Activated T-helper 9 cell treated with anti-CD3 and anti-CD28 coated beads, Interleukin-2, amount 50 U/mL, for 16 hours (primary cell): ENCODE results near the gene LTC4S.

Experiments used
- DNase-seq: peaks from one replicate; pipeline ENCODE4 v3.0.0-alpha.2; 2020; ENCODE audit warnings: low read depth

Gene LTC4S

DNA sequence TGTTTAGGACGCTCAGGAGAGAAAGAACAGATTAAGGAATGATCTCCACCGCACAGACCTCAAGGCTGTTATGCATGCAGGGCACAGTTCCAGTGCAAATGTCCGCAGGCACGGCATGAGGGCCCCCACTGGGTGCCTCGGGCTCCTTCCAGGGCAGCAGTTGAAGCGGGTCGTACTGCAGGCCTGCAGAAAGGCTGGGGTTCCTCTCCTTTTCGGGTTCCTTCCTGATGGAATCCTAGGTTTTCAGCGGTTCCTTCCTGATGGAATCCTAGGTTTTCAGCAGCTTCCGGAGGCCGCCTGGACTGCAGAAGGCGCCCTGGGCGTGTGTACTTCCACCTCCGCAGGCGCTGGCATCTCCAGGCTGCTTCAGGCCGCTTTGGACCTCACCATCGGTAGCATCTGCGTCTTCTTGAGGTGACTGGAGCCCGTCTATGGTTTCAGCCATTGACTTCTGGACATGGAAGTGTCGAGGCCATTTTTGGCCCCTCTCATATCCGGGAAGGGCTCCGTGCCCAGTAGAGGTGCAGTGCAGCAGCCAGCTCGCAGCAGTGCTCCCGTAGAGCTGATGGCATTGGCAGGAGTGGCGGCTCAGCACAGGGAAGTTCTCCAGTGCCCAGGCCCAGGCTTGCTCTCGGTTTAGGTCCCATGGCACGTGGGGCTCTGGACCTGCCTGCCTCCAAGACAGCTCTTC lies 18.5 kb downstream of the LTC4S start:
- no peak for DNase-seq

DNA sequence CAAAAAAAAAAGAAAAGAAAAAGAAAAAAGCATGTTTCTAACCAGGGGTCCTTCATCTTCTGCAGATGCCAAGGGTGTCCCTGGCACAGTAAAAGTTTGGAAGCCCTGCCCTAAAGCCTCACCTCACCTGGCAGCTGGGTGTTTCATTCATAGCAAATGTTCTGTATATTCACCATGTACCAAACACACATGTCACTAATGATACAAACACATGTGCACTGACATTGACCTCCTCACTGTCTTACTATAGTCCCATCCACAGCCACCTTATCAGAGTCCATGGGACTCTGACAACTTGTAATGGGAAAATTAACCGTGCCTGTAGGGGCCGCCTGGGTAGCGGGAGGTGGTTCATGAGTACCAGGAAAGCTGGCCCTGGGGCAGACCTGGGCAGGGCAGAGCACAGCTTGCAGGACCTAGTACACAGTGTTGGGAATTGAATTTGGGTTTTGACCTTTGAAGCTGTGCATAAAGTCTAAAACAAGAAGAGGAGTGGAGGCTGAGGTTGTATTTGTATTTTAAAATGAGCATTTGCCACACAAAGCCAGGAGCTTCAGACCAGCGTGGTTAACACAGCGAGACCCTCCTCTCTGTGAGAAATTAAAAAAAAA lies 19.3 kb downstream of the LTC4S start:
- DNase-seq: no peak

DNA sequence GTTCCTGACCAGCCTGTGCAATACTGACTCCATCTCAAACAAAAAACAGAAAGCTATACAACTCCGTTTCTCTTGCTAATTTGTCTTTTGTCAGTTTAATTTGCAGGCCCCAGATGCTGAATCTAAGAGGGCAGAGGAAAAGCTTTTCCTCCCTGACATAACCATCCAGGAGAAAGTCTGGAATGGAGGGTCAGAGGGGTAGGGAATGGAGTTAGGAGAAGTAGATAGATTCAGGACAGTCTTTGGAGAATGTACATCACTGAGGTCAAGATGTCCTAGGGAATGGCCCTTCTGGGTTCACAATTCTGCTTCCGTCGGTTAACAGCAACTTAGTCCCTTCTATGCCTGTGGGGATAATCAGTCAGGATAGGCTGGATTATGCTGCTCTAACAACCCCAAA lies 20.3 kb downstream of the LTC4S start:
- DNase-seq: no peak

DNA sequence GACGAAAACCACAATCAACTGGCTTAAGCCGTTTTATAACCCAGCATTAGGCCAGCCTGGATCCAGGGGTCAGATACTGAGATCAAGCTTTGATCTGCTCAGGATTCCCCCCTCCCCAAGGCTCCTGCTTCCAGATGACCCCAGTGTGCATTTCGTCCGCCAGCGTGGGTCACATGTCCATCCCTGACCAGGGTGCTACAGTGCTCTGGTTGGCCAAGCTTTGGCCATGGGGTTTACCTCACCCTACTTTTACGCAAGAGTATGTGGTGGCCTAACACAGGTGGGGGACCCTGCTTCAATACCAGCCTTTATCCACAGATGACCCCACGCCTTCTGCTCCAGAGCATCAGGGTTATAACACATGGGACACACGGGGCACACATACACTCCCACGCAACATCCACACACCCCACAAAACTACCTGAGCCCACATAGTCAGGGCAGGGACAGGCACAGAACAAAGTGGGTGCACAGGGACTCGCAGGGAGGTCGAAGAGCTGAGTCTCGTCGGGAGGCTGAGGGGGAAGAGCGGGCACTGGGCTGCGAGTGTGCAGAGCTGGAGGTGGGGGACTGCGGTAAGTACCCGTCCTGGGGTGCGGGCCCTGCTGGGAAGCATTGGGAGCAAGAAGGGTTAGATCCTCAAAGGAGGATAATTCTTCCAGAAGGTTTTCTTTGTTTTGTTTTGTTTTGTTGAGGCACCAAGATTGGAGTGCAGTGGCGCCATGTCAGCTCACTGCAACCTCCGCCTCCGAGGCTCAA lies 21.9 kb downstream of the LTC4S start:
- no peak for DNase-seq

DNA sequence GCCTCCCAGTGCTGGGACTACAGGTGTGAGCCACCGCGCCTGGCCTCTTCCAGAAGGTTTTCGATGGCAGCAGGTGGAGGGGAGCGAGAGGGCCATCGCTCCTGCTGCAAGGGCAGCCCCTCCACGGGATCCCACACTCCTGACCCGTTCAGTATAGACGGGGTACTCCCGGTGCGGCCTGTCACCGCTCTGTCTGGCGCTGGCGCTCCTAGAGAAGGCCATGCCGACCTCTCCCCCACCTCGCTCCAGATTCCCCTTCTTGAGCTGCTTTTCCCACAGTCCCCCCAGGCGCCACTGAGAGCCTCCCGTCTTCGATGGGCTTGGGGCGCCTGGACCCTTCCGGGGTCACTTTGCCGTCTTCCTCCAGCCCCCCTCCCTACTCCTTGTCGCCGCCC lies 22.6 kb downstream of the LTC4S start:
- no peak for DNase-seq

- DNase-seq: no peak
Observed at GRCh38 chr5:179816796-179817469, 23.1 kb downstream of the LTC4S start.

DNA sequence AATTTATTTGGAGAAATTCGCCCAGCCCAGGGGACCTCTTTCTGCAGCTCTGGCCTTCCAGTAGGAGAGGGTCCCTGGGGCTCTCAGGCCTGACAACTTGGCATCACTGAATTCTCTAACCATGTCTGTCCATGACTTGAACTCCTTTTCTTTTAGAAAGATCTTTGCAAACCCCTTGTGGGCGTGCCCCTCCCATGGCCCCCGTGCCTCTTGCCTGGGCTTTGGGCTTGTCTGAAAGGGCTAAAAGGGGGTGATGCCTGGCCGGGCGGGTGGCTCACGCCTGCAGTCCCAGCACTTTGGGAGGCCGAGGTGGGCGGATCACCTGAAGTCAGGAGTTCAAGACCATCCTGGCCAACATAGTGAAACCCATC lies 23.7 kb downstream of the LTC4S start:
- no peak for DNase-seq

GRCh38 chr5:179817890-179818745 lies 24.3 kb downstream of the LTC4S start:
- no peak for DNase-seq

DNA sequence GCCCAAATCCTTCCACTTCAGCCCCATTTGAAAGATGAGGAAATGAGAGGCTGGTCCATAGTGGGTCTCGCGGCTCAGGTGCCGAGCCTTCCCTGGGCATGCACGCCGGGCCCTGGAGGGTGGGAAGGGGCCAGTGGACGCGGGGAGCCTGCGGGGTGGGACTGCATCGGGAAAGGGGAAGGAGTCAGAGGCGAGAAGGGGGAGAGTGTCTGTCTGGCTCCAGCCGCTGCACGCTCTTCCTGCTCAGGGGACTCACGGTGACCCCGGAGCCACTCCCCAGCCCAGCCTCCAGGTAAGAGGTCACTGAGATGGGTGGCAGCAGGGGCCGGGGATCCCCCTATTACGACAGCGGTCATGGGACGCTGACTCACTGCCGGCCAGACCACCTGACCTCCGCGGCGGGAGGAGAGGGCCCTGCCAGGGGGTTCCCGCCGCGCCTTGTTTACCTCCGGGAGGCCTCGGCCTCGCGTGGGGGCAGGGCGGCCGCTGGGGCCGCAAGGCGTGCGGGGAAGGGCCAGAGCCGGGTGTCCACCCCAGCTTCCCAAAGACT lies 25.0 kb downstream of the LTC4S start:
- peak; percentile 84 for DNase-seq

DNA sequence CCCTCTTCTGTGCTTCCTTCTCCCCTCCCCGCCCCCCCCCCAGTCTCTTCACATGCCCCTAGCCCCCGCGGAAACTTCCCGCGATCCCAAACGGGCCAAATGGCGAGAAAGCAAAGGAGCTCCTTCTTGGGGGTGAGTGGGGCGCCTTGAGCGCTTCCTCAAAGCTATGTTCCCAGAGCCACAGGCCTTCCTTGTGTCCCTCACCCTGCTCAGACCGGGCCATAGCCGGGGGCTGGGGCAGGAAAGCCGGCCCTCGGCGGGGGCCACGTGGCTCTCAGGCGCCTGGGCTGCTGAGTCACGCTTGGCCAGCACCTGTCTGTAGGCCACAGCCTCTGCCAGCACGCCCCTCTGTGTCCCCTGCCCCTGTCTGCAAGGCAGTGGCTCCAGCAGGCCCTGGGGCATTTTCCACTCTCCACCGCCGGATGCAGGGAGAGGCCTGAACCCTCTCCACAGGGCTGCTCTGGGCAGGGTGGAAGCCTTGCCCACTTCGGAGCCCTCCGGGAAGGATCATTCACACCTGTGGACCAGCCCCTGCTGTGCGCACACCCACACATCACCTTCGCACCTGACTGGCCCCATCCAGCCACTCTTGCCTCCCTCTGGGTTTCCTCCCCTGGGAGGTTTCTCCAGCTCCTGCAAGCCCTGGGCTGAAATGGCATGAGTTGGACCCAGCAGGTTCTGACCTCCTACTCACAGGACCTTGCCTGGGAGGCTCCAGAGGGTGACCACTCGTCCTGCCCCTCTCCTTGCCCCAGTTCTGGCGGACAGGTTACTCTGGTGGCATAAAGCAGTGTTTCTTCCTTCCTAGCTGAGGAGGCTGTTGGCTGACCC lies 25.7 kb downstream of the LTC4S start:
- DNase-seq: peak; percentile 39

DNA sequence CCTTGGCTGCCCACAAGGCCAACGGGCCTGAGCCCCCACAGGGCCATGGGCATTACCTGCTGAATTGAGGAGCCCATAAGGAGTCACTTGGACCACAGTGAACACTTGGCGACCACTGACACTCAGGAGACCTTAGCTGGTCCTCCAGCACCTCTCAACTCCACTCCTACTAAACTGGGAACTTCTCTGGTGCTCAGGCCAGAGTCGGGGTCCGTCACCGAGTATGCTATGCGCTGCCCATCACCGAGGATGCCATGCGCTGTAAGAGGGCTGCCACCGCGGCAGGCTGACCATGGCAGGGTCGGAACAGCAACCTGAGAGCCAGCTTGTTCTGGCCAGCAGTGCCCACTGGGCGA lies 26.3 kb downstream of the LTC4S start:
- no peak for DNase-seq

DNA sequence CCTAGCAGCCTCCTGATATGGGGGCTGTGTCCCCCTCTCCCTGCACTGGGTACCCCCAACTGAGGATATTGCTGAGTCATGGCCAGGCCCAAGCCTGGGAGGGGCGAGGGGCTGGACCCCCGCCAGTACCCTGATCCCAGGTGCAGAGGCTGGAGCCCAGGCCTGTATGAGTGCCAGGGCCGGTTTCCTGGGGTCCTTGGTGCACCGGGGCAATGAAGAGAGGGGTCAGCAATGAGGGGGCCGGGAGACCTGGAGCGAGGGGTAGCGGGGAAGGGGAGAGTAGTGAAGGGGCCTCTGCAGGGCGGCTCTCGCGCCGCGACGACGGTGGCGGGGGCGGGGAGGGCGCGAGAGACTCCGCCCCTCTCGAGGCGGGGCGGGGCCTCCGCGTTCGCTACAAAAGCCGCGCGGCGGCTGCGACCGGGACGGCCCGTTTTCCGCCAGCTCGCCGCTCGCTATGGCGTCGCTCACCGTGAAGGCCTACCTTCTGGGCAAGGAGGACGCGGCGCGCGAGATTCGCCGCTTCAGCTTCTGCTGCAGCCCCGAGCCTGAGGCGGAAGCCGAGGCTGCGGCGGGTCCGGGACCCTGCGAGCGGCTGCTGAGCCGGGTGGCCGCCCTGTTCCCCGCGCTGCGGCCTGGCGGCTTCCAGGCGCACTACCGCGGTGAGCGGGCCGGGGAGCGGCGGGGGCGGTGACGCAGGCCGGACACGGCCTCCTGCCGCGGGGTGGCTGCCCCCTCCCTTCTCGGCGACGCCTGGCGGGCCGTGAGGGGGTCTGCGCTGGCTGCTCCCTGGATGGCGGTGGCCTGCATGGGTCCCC lies 26.9 kb downstream of the LTC4S start, which contains the start of gene SQSTM1:
TSS of gene SQSTM1 (plus strand) at position 423 of the 815 bp plus-strand sequence. CDS start at position 455, 32 bp downstream.
- DNase-seq: peak; percentile 77

DNA sequence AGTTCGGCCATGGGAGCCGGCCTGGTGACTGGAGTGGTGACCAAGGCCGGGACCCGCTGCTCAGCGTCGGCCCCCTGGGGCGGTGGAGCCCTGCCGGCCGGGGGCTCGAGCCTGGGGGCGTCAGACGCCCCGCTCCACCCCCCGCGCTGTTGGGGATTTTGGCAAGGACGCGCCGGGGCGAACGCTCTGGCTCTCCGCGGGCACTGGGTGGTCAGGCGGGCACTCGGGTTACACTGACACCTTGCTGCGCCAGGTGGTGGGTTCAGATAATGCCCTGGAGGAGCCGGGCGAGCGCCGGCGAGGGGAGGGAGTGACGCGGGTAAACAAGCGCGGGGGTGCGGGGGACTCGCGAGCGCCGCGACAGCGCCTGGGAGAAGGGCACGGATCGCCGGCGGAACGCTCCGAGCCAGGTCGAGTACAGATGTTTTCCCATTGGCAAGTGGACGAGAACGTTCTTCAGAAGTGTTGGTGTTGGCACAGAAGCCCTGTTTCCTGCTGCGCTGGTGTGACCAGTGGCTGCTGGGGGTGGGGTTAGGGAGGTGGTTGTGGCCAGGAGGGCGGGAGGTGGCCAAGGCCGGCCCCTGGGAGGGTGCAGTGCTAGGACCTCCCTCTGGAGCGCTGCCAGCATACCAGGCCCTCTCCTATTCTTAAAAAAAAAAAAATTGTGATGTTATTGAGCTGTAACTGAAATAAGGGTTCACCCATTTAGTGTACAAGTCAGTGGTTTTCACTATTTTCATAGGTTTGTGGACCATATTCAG lies 27.7 kb downstream of the LTC4S start:
- DNase-seq: peak; percentile 74

GRCh38 chr5:179822059-179822432 lies 28.3 kb downstream of the LTC4S start:
- no peak for DNase-seq

DNA sequence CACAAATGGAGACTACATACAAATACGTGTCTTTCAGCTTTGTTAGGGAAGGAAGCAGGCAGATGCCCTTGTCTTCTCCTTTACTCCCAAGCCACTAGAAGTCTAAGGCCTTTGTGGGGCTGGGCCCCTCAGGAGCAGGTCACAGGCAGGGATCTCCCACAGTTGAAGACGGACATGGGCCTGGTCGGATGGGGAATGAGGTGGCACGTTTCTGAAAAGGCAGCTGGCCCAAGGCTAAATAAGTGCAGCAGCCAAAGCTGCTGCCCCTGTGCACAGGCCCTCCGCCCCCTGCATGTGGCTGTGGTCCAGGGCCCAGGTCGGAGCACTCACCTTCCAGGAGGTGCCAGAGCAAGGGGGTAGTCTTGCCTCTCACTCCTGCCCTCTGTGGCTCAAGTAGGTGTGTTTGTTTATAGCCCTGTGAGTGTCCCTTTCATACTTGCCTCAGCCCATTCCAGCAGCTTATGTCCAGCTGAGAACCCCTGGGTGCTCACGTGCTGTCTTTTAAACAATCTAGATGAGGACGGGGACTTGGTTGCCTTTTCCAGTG lies 28.7 kb downstream of the LTC4S start:
- DNase-seq: no peak

GRCh38 chr5:179823937-179824744 lies 30.4 kb downstream of the LTC4S start:
- no peak for DNase-seq

- DNase-seq: no peak
Observed at GRCh38 chr5:179824745-179825112, 30.9 kb downstream of the LTC4S start.

DNA sequence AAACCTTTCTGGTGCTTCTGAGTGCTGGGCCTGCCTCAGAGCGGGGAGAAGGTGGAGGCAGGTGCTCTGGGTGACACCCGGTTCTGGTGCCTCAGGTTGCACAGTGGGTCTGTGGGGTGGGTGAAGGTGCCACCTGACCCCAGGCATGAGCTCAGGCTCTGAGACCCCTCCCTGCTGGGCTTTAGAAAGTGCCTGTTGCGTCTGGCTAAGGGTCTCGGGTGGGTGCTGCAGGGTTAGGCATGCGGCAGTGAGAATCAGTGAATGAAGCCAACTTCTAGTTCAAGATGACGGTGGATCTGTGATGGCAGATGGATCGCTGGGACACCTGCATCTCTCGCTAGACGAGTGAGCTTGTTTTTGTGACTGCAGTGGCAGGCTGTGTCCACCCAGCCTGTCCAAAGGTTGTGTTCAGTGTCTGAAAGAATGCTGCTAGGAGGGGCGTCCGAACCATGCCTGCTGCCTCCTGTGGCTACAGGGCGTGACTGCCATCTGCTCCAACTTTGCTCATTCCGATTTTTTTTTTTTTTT lies 31.9 kb downstream of the LTC4S start:
- no peak for DNase-seq
